Measurements from ENCODE around the gene HIF3A.
"Not testable (repeated sequence)": the region's sequence is repeated elsewhere in the genome, so short reads cannot be mapped to it uniquely, and the experiment has no call there.

The HIF3A gene

DNA sequence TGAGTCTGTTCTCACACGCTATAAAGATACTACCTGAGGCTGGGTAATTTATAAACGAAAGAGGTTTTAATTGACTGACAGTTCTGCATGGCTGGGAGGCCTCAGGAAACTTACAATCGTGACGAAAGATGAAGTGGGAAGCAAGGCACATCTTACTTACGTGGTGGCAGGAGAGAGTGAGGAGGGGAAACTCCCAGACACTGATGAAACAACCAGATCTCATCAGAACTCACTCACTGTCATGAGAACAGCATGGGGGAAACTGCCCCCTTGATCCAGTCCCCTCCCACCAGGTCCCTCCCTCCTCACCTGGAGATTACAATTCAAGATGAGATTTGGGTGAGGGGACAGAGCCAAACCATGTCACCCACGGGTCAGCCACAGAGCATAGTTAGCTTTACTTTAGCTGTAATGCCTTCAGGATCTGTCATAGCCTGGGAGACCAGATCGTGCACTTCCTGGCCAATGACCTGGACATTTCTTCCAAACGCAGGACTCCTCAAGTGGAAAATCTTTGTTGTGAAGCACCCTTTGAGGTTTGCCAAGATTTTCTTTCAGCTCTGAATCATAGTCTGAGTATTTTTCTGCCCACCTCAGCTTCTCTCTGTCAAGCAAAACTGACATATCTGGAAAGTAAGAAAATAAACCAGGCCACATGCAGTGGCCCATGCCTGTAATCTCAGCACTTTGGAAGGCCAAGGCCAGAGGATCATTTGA, 25.2 kb upstream of the HIF3A start:
- no peaks in the 10 kb centered on the region for H3K36me3 ChIP-seq (ENCODE audit: control insufficient read depth, insufficient read depth, low read length)
- H3K4me3 ChIP-seq (ENCODE audit: low read length): no peak overlapping the region
- no peaks in the 10 kb centered on the region for H3K9me3 ChIP-seq (ENCODE audit: control insufficient read depth, low read length)
- peaks cover 6% of the 10 kb centered on the region for H3K27me3 ChIP-seq (ENCODE audit: control insufficient read depth, insufficient read depth, low read length)
- H3K9ac ChIP-seq (ENCODE audit: low read length): no peak overlapping the region
- no peaks in the 10 kb centered on the region for H3K4me1 ChIP-seq (ENCODE audit: control insufficient read depth, insufficient read depth, low read length)

DNA sequence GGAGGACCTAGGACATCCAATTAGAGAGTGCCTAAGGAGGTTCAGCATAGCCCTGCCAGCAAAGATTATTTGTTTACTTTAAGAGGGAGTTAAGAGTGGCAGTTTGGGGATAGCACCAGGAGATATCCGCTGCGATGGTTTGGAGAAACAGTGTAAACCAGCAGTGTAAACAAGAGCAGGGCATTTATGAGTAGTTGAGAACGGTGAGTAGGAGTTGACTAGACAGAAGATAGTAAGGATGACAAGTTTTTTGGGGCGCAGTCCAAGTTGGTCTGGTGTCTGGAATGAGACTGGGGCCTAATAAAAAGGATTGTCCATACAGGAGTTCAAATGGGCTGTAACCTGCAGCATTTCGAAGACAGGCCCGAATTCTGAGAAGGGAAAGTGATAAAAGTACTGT, 22.9 kb upstream of the HIF3A start:
- H3K27me3 ChIP-seq (ENCODE audit: control insufficient read depth, insufficient read depth, low read length): peaks cover 13% of the 10 kb centered on the region
- H3K4me1 ChIP-seq (ENCODE audit: control insufficient read depth, insufficient read depth, low read length); H3K9ac ChIP-seq (ENCODE audit: low read length); H3K36me3 ChIP-seq (ENCODE audit: control insufficient read depth, insufficient read depth, low read length); H3K4me3 ChIP-seq (ENCODE audit: low read length); H3K9me3 ChIP-seq (ENCODE audit: control insufficient read depth, low read length): not testable (repeated sequence)

GRCh38 chr19:46279177-46279576, 17.7 kb upstream of the HIF3A start:
- no peaks in the 10 kb centered on the region for H3K4me1 ChIP-seq (ENCODE audit: control insufficient read depth, insufficient read depth, low read length)
- no peaks in the 10 kb centered on the region for H3K9me3 ChIP-seq (ENCODE audit: control insufficient read depth, low read length)
- H3K4me3 ChIP-seq (ENCODE audit: low read length): no peak overlapping the region
- H3K9ac ChIP-seq (ENCODE audit: low read length): no peak overlapping the region
- H3K27me3 ChIP-seq (ENCODE audit: control insufficient read depth, insufficient read depth, low read length): peaks cover 7% of the 10 kb centered on the region
- H3K36me3 ChIP-seq (ENCODE audit: control insufficient read depth, insufficient read depth, low read length): no peaks in the 10 kb centered on the region

GRCh38 chr19:46283771-46284170, 13.1 kb upstream of the HIF3A start:
- Histone ChIP-seq H3K27me3 (ENCODE audit: control insufficient read depth, insufficient read depth, low read length) (peaks cover 1% of the 10 kb centered on the region), H3K9me3 (ENCODE audit: control insufficient read depth, low read length) (no peaks in the 10 kb centered on the region), H3K4me1 (ENCODE audit: control insufficient read depth, insufficient read depth, low read length) (no peaks in the 10 kb centered on the region), H3K36me3 (ENCODE audit: control insufficient read depth, insufficient read depth, low read length) (no peaks in the 10 kb centered on the region), H3K4me3 (ENCODE audit: low read length) (no peak overlapping the region), H3K9ac (ENCODE audit: low read length) (no peak overlapping the region)

DNA sequence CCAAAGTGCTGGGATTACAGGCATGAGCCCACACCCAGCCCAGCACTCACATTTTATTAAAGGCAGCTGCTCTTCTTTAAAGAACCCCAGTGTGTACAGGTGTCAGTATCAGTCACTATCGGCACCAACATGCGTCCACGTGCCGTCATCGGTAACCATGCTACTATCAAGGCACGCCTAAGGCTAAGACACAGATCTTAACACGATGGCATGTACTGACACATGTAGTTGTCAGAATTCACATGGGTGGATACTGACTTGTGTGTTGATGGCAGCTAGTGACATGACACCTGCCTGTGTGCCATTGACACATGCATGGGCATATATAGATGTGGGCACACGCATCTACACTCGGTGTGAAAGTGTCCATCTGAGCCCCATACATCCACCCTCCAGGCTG, 12.2 kb upstream of the HIF3A start:
- Histone ChIP-seq H3K36me3 (ENCODE audit: control insufficient read depth, insufficient read depth, low read length) (no peaks in the 10 kb centered on the region), H3K4me3 (ENCODE audit: low read length) (no peak overlapping the region), H3K4me1 (ENCODE audit: control insufficient read depth, insufficient read depth, low read length) (no peaks in the 10 kb centered on the region), H3K27me3 (ENCODE audit: control insufficient read depth, insufficient read depth, low read length) (no peaks in the 10 kb centered on the region), H3K9ac (ENCODE audit: low read length) (no peak overlapping the region), H3K9me3 (ENCODE audit: control insufficient read depth, low read length) (no peaks in the 10 kb centered on the region)

- Histone ChIP-seq H3K9ac (ENCODE audit: low read length) (no peak overlapping the region), H3K27me3 (ENCODE audit: control insufficient read depth, insufficient read depth, low read length) (no peaks in the 10 kb centered on the region), H3K4me3 (ENCODE audit: low read length) (no peak overlapping the region), H3K36me3 (ENCODE audit: control insufficient read depth, insufficient read depth, low read length) (no peaks in the 10 kb centered on the region), H3K9me3 (ENCODE audit: control insufficient read depth, low read length) (no peaks in the 10 kb centered on the region), H3K4me1 (ENCODE audit: control insufficient read depth, insufficient read depth, low read length) (no peaks in the 10 kb centered on the region)
Measured at GRCh38 chr19:46287585-46287984, 9.3 kb upstream of the HIF3A start.

DNA sequence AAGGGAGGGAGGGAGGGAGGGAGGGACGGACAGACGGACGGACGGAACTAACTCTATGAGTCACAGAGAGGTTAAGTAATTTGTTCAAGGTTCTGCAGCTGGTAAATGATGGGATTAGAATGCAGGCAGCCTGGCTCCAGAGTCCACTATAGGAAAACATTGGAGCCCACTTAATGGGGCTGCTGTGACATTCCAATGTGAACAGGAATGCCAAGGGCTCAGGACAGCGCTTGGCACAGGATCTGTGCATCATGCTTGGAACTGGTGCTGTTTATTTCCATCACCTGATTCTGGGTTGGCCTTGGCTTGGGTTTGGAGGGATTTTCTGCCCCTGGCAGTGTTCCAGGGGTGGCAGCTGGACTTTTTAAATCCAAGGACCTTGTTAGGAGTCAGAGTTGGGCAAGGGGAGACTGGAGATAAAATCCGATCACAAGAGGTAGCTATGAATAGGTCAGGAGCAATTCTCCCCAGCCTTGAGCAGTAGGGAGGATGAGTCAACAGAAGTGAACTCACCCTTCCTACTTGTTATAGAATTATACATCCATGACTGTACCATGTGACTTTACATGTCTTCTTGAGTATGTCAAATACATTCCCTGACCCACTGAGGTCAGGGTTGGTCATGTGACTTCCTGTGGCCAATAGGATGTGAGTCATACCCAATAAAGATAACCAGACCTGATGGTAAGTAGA, 7.8 kb upstream of the HIF3A start:
- H3K27me3 ChIP-seq (ENCODE audit: control insufficient read depth, insufficient read depth, low read length): no peaks in the 10 kb centered on the region
- no peak overlapping the region for H3K4me3 ChIP-seq (ENCODE audit: low read length)

DNA sequence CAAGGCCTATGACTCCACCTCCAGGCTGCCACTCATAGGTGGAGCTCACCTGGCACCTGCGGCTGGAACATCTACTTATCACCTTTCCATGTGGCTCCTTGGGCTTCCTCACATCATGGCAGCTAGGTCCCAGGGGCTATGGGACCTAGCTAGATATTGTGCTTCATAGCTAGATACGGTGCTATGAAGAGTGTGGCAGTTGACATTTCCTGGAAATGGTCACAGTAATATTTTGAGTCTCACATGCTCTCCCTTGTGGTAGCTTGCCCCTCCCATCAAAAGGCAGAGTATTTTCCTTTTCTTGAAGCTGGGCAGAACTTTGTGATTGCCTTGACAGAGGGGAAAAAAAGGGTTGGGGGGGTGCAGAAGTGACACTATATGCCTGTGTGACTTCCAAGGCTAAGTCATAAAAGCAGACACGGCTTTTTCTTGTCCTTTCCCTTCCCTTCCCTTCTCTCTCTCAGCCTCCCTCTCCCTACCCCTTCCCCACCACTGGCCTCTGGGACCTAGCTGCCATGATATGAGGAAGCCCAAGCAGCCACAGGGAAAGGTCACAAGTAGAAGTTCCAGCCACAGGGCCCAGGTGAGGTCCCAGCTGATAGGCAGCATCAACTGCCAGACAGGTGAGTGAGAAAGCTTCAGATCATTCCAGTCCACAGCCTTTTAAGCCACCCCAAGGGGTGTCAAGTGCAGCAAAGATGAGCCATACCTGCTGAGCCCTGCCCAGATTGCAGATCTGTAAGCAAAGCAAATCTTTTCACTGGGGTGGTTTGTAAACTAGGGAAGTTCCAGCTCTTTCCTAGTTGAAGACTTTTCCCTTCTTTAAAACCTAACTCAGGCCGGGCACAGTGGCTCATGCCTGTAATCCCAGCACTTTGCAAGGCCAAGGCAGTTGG, 6.9 kb upstream of the HIF3A start:
- H3K27me3 ChIP-seq (ENCODE audit: control insufficient read depth, insufficient read depth, low read length): no peaks in the 10 kb centered on the region

More for the DNA sequence above, 7.8 kb upstream of the HIF3A start:
- Histone ChIP-seq H3K9ac (ENCODE audit: low read length) (no peak overlapping the region), H3K9me3 (ENCODE audit: control insufficient read depth, low read length) (no peaks in the 10 kb centered on the region), H3K36me3 (ENCODE audit: control insufficient read depth, insufficient read depth, low read length) (no peaks in the 10 kb centered on the region), H3K4me1 (ENCODE audit: control insufficient read depth, insufficient read depth, low read length) (no peaks in the 10 kb centered on the region)

DNA sequence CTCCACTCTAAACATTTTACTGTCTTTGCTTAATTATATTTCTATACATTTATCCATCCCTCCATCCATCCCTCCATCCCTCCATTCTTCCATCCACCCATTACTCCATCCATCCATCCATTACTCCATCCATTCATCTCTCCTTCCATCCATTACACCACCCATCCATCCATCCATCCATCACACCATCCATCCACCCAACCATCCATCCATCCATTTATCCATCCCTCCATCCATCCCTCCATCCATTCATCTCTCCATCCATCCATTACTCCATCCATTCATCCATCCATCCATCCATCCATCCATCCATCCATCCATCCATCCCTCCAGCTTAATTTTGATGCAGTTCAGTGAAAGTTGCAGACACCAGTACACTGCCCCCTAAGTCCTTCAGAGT, 5.0 kb upstream of the HIF3A start:
- no peaks in the 10 kb centered on the region for H3K9me3 ChIP-seq (ENCODE audit: control insufficient read depth, low read length)
- H3K36me3 ChIP-seq (ENCODE audit: control insufficient read depth, insufficient read depth, low read length): no peaks in the 10 kb centered on the region
- no peak overlapping the region for H3K4me3 ChIP-seq (ENCODE audit: low read length)
- no peaks in the 10 kb centered on the region for H3K27me3 ChIP-seq (ENCODE audit: control insufficient read depth, insufficient read depth, low read length)
- H3K9ac ChIP-seq (ENCODE audit: low read length): no peak overlapping the region
- H3K4me1 ChIP-seq (ENCODE audit: control insufficient read depth, insufficient read depth, low read length): peaks cover 9% of the 10 kb centered on the region

More for the DNA sequence above, 6.9 kb upstream of the HIF3A start:
- Histone ChIP-seq H3K36me3 (ENCODE audit: control insufficient read depth, insufficient read depth, low read length) (no peaks in the 10 kb centered on the region), H3K9ac (ENCODE audit: low read length) (no peak overlapping the region), H3K4me3 (ENCODE audit: low read length) (no peak overlapping the region), H3K4me1 (ENCODE audit: control insufficient read depth, insufficient read depth, low read length) (no peaks in the 10 kb centered on the region), H3K9me3 (ENCODE audit: control insufficient read depth, low read length) (no peaks in the 10 kb centered on the region)

DNA sequence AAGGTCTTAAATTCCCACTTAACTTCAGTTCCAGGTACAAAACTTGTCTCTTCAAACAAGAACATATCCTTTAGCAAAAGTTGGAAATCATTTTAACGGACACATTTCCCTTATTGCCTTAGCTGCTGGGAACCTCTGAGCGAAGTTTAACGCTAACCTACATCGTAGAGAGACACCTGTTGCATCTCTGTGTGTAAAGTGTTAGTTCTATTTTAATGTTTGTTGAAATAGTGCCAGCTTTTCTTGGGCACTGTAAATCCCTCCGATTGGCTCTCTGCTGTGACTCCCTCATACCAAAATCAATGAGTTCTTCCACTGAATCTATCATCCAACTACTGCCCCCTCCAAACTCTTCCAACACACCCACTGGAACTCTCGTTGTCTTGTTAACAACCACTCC, 2.3 kb upstream of the HIF3A start:
- H3K4me3 ChIP-seq (ENCODE audit: low read length): no peak overlapping the region
- no peaks in the 10 kb centered on the region for H3K27me3 ChIP-seq (ENCODE audit: control insufficient read depth, insufficient read depth, low read length)
- no peak overlapping the region for H3K9ac ChIP-seq (ENCODE audit: low read length)
- H3K36me3 ChIP-seq (ENCODE audit: control insufficient read depth, insufficient read depth, low read length): no peaks in the 10 kb centered on the region
- H3K9me3 ChIP-seq (ENCODE audit: control insufficient read depth, low read length): no peaks in the 10 kb centered on the region
- H3K4me1 ChIP-seq (ENCODE audit: control insufficient read depth, insufficient read depth, low read length): peaks cover 36% of the 10 kb centered on the region

DNA sequence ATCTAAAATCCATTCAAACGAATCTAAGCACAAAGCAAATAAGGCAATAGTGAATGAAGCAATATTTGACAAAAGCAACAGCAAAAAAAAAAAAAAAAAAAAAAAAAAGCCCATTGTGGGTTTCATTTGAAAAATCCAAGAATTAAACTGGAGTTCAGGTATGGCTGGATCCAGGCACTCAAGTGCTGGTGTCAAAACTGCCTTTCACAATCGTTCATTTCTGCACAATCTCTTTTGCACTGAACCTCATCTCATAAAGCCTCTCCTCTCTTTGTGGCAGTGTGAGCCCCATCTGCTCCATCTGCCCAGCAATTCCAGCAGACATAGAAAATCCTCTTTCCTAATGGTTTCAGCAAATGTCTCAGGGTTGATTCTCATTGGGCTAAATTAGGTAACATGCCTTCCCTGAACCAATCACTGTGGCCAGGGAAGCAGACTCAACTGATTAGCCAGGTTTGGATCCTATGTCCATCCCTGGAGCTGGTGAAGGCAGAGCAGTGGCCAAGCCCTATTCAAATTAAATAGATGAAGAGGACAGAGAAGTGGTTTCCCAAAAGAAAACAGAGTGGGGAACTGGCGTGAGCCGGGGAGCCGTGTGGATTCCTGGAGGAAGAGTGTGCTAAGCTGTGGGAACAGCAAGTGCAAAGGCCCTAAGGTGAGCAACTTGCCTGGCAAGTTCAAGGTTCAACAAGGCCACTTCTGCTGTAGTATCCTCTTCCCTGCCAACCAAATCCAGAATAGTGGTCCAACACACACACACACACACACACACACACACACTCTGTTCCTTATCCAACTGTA, 1.2 kb upstream of the HIF3A start:
- Histone ChIP-seq H3K9ac (ENCODE audit: low read length) (no peak overlapping the region), H3K9me3 (ENCODE audit: control insufficient read depth, low read length) (no peaks in the 10 kb centered on the region), H3K27me3 (ENCODE audit: control insufficient read depth, insufficient read depth, low read length) (no peaks in the 10 kb centered on the region), H3K36me3 (ENCODE audit: control insufficient read depth, insufficient read depth, low read length) (no peaks in the 10 kb centered on the region), H3K4me1 (ENCODE audit: control insufficient read depth, insufficient read depth, low read length) (peaks cover 47% of the 10 kb centered on the region), H3K4me3 (ENCODE audit: low read length) (no peak overlapping the region)

All from mucosa of stomach (tissue), 1 donor.